DND-41 (cell line): ENCODE results near the gene GLMP.

Experiments
- EZH2 ChIP-seq: IDR thresholded peaks from 3 replicates; pipeline ENCODE4 v1.6.1; 2012; ENCODE audit warnings: borderline replicate concordance, low read depth, mild to moderate bottlenecking, moderate library complexity, low read length, inconsistent platforms; ENCODE audit not compliant: severe bottlenecking
- TF ChIP-seq, protein P1 (sequence below): IDR thresholded peaks from 2 replicates; pipeline ENCODE4 v1.5.1; 2012; ENCODE audit warnings: borderline replicate concordance, low read length, moderate library complexity, mild to moderate bottlenecking; ENCODE audit not compliant: poor library complexity, severe bottlenecking; ENCODE audit errors: extremely low read depth

- TF ChIP-seq, protein P1, sequence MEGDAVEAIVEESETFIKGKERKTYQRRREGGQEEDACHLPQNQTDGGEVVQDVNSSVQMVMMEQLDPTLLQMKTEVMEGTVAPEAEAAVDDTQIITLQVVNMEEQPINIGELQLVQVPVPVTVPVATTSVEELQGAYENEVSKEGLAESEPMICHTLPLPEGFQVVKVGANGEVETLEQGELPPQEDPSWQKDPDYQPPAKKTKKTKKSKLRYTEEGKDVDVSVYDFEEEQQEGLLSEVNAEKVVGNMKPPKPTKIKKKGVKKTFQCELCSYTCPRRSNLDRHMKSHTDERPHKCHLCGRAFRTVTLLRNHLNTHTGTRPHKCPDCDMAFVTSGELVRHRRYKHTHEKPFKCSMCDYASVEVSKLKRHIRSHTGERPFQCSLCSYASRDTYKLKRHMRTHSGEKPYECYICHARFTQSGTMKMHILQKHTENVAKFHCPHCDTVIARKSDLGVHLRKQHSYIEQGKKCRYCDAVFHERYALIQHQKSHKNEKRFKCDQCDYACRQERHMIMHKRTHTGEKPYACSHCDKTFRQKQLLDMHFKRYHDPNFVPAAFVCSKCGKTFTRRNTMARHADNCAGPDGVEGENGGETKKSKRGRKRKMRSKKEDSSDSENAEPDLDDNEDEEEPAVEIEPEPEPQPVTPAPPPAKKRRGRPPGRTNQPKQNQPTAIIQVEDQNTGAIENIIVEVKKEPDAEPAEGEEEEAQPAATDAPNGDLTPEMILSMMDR = no peak
- TF ChIP-seq EZH2 = no peak
These were observed 11.4 kb downstream of the GLMP start, which contains the start of gene TMEM79 for GRCh38 chr1:156284112-156284511.
